Progenitor cell of endocrine pancreas (in vitro differentiated cells): Measurements from ENCODE around the gene ITPR2. TPM values are rescaled to one million over a fixed set of nuclear protein-coding genes. Genes with fewer than 3 reads are reported as not detected.

Experiments
- DNase-seq: peaks from one replicate; pipeline ENCODE4 v3.0.0; 2021; ENCODE audit warnings: low spot score; ENCODE audit not compliant: unreplicated experiment
- H3K27ac Mint-ChIP-seq: 2 replicates; pipeline ENCODE4 v1.8.0; 2021; ENCODE audit warnings: mild to moderate bottlenecking, moderate library complexity, mixed read lengths
- H3K27me3 Mint-ChIP-seq: 2 replicates; pipeline ENCODE4 v1.8.0; 2021; ENCODE audit warnings: mixed read lengths
- H3K36me3 Mint-ChIP-seq: 2 replicates; pipeline ENCODE4 v1.8.0; 2022; ENCODE audit warnings: mixed read lengths; ENCODE audit not compliant: insufficient read depth
- H3K4me1 Mint-ChIP-seq: 2 replicates; pipeline ENCODE4 v1.8.0; 2021; ENCODE audit warnings: low read depth, mixed read lengths
- H3K4me3 Mint-ChIP-seq: 2 replicates; pipeline ENCODE4 v1.8.0; 2021; ENCODE audit warnings: low read depth, mild to moderate bottlenecking, moderate library complexity, mixed read lengths
- H3K9me3 Mint-ChIP-seq: 2 replicates; pipeline ENCODE4 v1.8.0; 2021; ENCODE audit warnings: low read depth, mixed read lengths
- total RNA-seq: library from RNA; stranded (reverse); gene quantifications from 2 replicates; pipeline ENCODE4 v1.2.1, GENCODE V29; 2021
- TF ChIP-seq, protein P1 (sequence below): fragments of 200-600 bp; sonication (generic); IDR thresholded peaks from one replicate; pipeline ENCODE4 v1.5.0; 2021; ENCODE audit warnings: antibody characterized with exemption, mild to moderate bottlenecking; ENCODE audit not compliant: unreplicated experiment

Gene ITPR2
- total RNA-seq, 1 donor from 2014 or later, result 72.4 TPM

- DNase-seq, result no peak
- Mint-ChIP-seq H3K9me3 (no peaks in the 10 kb centered on the region), H3K27me3 (no peaks in the 10 kb centered on the region), H3K36me3 (no peaks in the 10 kb centered on the region), H3K4me3 (no peak overlapping the region), H3K4me1 (peaks cover 15% of the 10 kb centered on the region), H3K27ac (no peak overlapping the region)
- TF ChIP-seq, protein P1, sequence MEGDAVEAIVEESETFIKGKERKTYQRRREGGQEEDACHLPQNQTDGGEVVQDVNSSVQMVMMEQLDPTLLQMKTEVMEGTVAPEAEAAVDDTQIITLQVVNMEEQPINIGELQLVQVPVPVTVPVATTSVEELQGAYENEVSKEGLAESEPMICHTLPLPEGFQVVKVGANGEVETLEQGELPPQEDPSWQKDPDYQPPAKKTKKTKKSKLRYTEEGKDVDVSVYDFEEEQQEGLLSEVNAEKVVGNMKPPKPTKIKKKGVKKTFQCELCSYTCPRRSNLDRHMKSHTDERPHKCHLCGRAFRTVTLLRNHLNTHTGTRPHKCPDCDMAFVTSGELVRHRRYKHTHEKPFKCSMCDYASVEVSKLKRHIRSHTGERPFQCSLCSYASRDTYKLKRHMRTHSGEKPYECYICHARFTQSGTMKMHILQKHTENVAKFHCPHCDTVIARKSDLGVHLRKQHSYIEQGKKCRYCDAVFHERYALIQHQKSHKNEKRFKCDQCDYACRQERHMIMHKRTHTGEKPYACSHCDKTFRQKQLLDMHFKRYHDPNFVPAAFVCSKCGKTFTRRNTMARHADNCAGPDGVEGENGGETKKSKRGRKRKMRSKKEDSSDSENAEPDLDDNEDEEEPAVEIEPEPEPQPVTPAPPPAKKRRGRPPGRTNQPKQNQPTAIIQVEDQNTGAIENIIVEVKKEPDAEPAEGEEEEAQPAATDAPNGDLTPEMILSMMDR, result no peak
Observed at GRCh38 chr12:26846416-26846815, 13.4 kb upstream of the ITPR2 start.

GRCh38 chr12:26845984-26846383 is 13.0 kb upstream of the ITPR2 start:
- TF ChIP-seq, protein P1, result no peak
- H3K27ac Mint-ChIP-seq, result no peak overlapping the region
- no peak for DNase-seq
- no peaks in the 10 kb centered on the region for H3K36me3 Mint-ChIP-seq
- H3K4me1 Mint-ChIP-seq, result peaks cover 15% of the 10 kb centered on the region
- no peaks in the 10 kb centered on the region for H3K27me3 Mint-ChIP-seq
- H3K9me3 Mint-ChIP-seq, result no peaks in the 10 kb centered on the region
- no peak overlapping the region for H3K4me3 Mint-ChIP-seq

- no peak overlapping the region for H3K4me3 Mint-ChIP-seq
- DNase-seq, result peak; percentile 50
- no peak overlapping the region for H3K27ac Mint-ChIP-seq
- TF ChIP-seq, protein P1, result peak; percentile 96
- H3K27me3 Mint-ChIP-seq, result no peaks in the 10 kb centered on the region
- peaks cover 15% of the 10 kb centered on the region for H3K4me1 Mint-ChIP-seq
- H3K9me3 Mint-ChIP-seq, result no peaks in the 10 kb centered on the region
- H3K36me3 Mint-ChIP-seq, result no peaks in the 10 kb centered on the region
Observed at GRCh38 chr12:26845057-26845666, 12.2 kb upstream of the ITPR2 start.

GRCh38 chr12:26843311-26843710 is 10.3 kb upstream of the ITPR2 start:
- Mint-ChIP-seq H3K9me3 (peaks cover 7% of the 10 kb centered on the region), H3K27ac (no peak overlapping the region), H3K36me3 (peaks cover 2% of the 10 kb centered on the region), H3K4me1 (peaks cover 15% of the 10 kb centered on the region), H3K4me3 (no peak overlapping the region), H3K27me3 (no peaks in the 10 kb centered on the region)
- TF ChIP-seq, protein P1, result no peak
- no peak for DNase-seq

DNA sequence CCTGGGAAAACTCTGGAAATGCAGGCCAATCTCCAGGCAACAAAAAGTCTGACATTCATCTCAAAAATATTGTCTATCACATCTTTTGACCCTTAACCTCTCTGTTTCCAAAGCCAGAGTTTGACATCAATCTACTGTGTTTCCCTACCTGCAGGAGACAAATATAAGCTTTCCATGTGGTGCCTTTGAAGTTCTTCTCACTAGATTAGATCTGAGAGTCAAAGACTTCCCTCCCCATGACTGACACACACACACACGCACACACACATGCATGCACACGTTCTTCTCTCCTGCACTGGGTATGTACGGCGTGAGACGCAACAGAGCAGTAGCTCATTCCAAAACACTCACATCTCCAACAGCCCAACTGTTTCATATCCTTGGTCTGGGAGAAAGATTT is 8.1 kb upstream of the ITPR2 start:
- no peak overlapping the region for H3K4me3 Mint-ChIP-seq
- H3K27me3 Mint-ChIP-seq, result peaks cover 3% of the 10 kb centered on the region
- peaks cover 2% of the 10 kb centered on the region for H3K36me3 Mint-ChIP-seq
- H3K9me3 Mint-ChIP-seq, result peaks cover 7% of the 10 kb centered on the region
- TF ChIP-seq, protein P1, result no peak
- no peak for DNase-seq
- peaks cover 9% of the 10 kb centered on the region for H3K4me1 Mint-ChIP-seq
- H3K27ac Mint-ChIP-seq, result no peak overlapping the region
